Transverse colon (tissue), 4 donors: ENCODE data around the gene MCOLN1. TPM values are rescaled to one million over a fixed set of nuclear protein-coding genes. Genes with fewer than 3 reads are reported as not detected.
"Not testable (repeated sequence)": the region's sequence is repeated elsewhere in the genome, so short reads cannot be mapped to it uniquely, and the experiment has no call there.

Source experiments
- DNase-seq: peaks from one replicate; pipeline ENCODE4 v3.0.0-alpha.2; 2019
- H3K27ac ChIP-seq, 4 donors: fragments of 200-600 bp; sonication (generic); 2 replicates each; pipeline ENCODE4 v1.5.1; 2016 to 2018; ENCODE audit warnings: inconsistent platforms in 4 of 4
- H3K27me3 ChIP-seq: fragments of 200-600 bp; sonication (generic); 2 replicates; pipeline ENCODE4 v1.5.1; 2017; ENCODE audit warnings: inconsistent platforms
- H3K36me3 ChIP-seq, 4 donors: fragments of 200-600 bp; sonication (generic); 2 replicates each; pipeline ENCODE4 v1.5.1; 2017 to 2019; ENCODE audit warnings: inconsistent platforms in 4 of 4
- H3K4me1 ChIP-seq, 4 donors: fragments of 200-600 bp; sonication (generic); 2 replicates each; pipeline ENCODE4 v1.5.1; 2017 to 2020; ENCODE audit warnings: inconsistent platforms in 4 of 4
- H3K4me3 ChIP-seq, 4 donors: fragments of 200-600 bp; sonication (generic); 1 replicate in 1 of 4; 2 replicates in 3 of 4; pipeline versions ENCODE4 v1.5.1 to v1.6.1; 2017 to 2019; ENCODE audit warnings: inconsistent platforms in 4 of 4
- H3K9me3 ChIP-seq, 2 donors: fragments of 200-600 bp; sonication (generic); 2 replicates each; pipeline ENCODE4 v1.5.1; 2017 to 2019; ENCODE audit warnings: inconsistent platforms in 2 of 2
- CTCF ChIP-seq, 5 experiments: fragments of 200-600 bp in 3 of 5; fragments of 450-650 bp in 2 of 5; sonication (generic) in 3 of 5; IDR thresholded peaks; 1 replicate in 2 of 5; 2 replicates in 3 of 5; pipeline ENCODE4 v1.5.1; 2016 to 2017; ENCODE audit warnings: antibody characterized with exemption in 5 of 5, inconsistent platforms in 3 of 5, mild to moderate bottlenecking in 2 of 5, moderate library complexity in 1 of 5
- EP300 ChIP-seq: sonication (generic); formaldehyde crosslinking; IDR thresholded peaks from one replicate; pipeline ENCODE4 v1.6.1; 2017; ENCODE audit warnings: antibody characterized with exemption, low read depth
- POLR2A ChIP-seq: fragments of 450-650 bp; IDR thresholded peaks from one replicate; pipeline ENCODE4 v1.6.1; 2016; ENCODE audit warnings: antibody characterized with exemption, mild to moderate bottlenecking, moderate library complexity
- POLR2AphosphoS5 ChIP-seq, 3 donors: sonication (generic); formaldehyde crosslinking; IDR thresholded peaks; one replicate each; pipeline ENCODE4 v1.6.1; 2016; ENCODE audit warnings: antibody characterized with exemption in 3 of 3
- WGBS, 2 donors: methylation state at CpG; one replicate each; pipeline ENCODE4 v1.1.5; 2018; ENCODE audit warnings: low coverage in 1 of 2; 5-methylcytosine and 5-hydroxymethylcytosine counted together
- in situ Hi-C, 4 donors: fragments of 200-750 bp; cut with MboI; loops; one replicate each; pipeline versions ENCODE4 v1.15.0 to v1.15.1; 2017; ENCODE audit warnings: low sequenced_read_pairs in 3 of 4, low pct_ligation_motif_present in 1 of 4, low pct_unique_long_range_greater_than_20kb in 1 of 4
- intact Hi-C: fragments of 100-400 bp; cut with DNase I; formaldehyde crosslinking; loops from one replicate; pipeline ENCODE4 v1.15.1; 2023; ENCODE audit warnings: low total_unique reads
- total RNA-seq, 4 donors: library from RNA; depleted of rRNA; stranded (reverse); fragments of >200 nt; gene quantifications; one replicate each; pipeline ENCODE4 v1.1.0, GENCODE V29; 2016

Gene MCOLN1
- total RNA-seq, 4 donors from 2014 or later: 14.7 to 93.1 (median 23.9) TPM

GRCh38 chr19:7564866-7565265 is 42.4 kb downstream of the MCOLN1 start:
- peaks cover 0 to 3% (median 0%) of the 10 kb centered on the region in 4 donors for H3K4me1 ChIP-seq
- H3K27ac ChIP-seq: no peak overlapping the region
- DNase-seq: no peak
- no peaks in the 10 kb centered on the region for H3K9me3 ChIP-seq
- intact Hi-C loops: no loop called here
- no peak overlapping the region for H3K4me3 ChIP-seq
- no peaks in the 10 kb centered on the region for H3K27me3 ChIP-seq
- WGBS, 2 donors: 96% methylated on average over 4 of the region's 4 CpGs; no CpG with 5 or more reads in 1 of the 2 donors
- in situ Hi-C loops: loop anchor here (5.0 to 25.0 kb wide), 5 partner anchors 120 to 247 kb away; partner anchors contain the start of gene TRAPPC5 (in 1 of the 4)
- TF ChIP-seq POLR2A (no peak), CTCF (IDR thresholded peaks at IDR 0.05) (no peak), POLR2AphosphoS5 (IDR thresholded peaks at IDR 0.05) (no peak), EP300 (no peak)
- peaks cover 0 to 9% (median 1%) of the 10 kb centered on the region in 4 donors for H3K36me3 ChIP-seq

DNA sequence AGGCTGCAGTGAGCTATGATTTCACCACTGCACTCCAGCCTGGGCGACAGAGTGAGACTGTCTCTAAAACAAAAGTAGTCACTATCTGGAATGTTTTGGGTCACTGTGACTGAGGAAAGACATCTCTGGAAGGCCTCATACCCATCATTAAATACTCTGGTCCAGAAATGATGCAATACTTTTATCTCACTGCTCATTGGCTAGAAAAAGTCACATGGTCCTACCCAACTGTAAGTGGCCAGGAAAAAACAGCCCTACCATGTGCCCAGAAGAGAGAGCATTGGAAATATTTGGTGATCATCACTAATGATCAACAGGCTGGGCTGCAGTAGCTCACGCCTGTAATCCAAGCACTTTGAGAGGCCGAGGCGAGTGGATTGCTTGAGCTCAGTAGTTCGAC is 42.9 kb downstream of the MCOLN1 start:
- Histone ChIP-seq H3K27me3 (no peaks in the 10 kb centered on the region), H3K9me3 (no peaks in the 10 kb centered on the region), H3K4me1 (peaks cover 0 to 3% (median 0%) of the 10 kb centered on the region in 4 donors), H3K4me3 (no peak overlapping the region), H3K27ac (no peak overlapping the region), H3K36me3 (peaks cover 0 to 6% (median 0%) of the 10 kb centered on the region in 4 donors)
- intact Hi-C loops: no loop called here
- in situ Hi-C loops: loop anchor here (5.0 to 25.0 kb wide), 5 partner anchors 119 to 247 kb away; partner anchors contain the start of gene TRAPPC5 (in 1 of the 4)
- 85 to 91% methylated on average over 4 to 5 of the region's 5 CpGs for WGBS, 2 donors
- DNase-seq: no peak
- TF ChIP-seq POLR2AphosphoS5 (IDR thresholded peaks at IDR 0.05) (no peak), CTCF (IDR thresholded peaks at IDR 0.05) (no peak), POLR2A (no peak), EP300 (no peak)

- Histone ChIP-seq H3K9me3 (no peaks in the 10 kb centered on the region), H3K4me1 (peaks cover 0 to 3% (median 0%) of the 10 kb centered on the region in 4 donors), H3K27me3 (no peaks in the 10 kb centered on the region), H3K36me3 (no peaks in the 10 kb centered on the region), H3K4me3 (no peak overlapping the region), H3K27ac (no peak overlapping the region)
- no peak for TF ChIP-seq CTCF (IDR thresholded peaks at IDR 0.05)
- no peak for TF ChIP-seq POLR2AphosphoS5 (IDR thresholded peaks at IDR 0.05)
- intact Hi-C loops: no loop called here
- no peak for DNase-seq
- in situ Hi-C loops: loop anchor here in 3 of 4 donors (25.0 kb wide), 2 partner anchors 208 to 242 kb away; no protein-coding TSS in a partner anchor
- WGBS, 2 donors: 71 to 72% methylated on average over 5 of the region's 5 CpGs
Measured at GRCh38 chr19:7570761-7571160, 48.3 kb downstream of the MCOLN1 start.

- Histone ChIP-seq H3K27ac (no peak overlapping the region), H3K27me3 (no peaks in the 10 kb centered on the region), H3K4me3 (no peak overlapping the region), H3K4me1 (no peaks in the 10 kb centered on the region), H3K9me3 (no peaks in the 10 kb centered on the region), H3K36me3 (no peaks in the 10 kb centered on the region)
- intact Hi-C loops (no loop called here), in situ Hi-C loops (no loop called here)
- 61 to 75% methylated on average over 9 of the region's 9 CpGs for whole genome bisulfite sequencing, 2 donors
- no peak for TF ChIP-seq POLR2AphosphoS5 (IDR thresholded peaks at IDR 0.05)
- no peak for TF ChIP-seq CTCF (IDR thresholded peaks at IDR 0.05)
- TF ChIP-seq POLR2A: no peak
- TF ChIP-seq EP300: no peak
- DNase-seq: no peak
Measured at GRCh38 chr19:7575434-7576040, 53.1 kb downstream of the MCOLN1 start.

GRCh38 chr19:7577422-7577821 is 55.0 kb downstream of the MCOLN1 start:
- H3K4me3 ChIP-seq, H3K36me3 ChIP-seq, intact Hi-C loops, H3K27me3 ChIP-seq, H3K27ac ChIP-seq, in situ Hi-C loops, H3K4me1 ChIP-seq, DNase-seq, H3K9me3 ChIP-seq: not testable (repeated sequence)
- 90 to 100% methylated on average over 1 of the region's 1 CpG for WGBS, 2 donors
